HG03469 (cell line): ENCODE data around the gene ZNF581.

ENCODE experiments used
- ATAC-seq: cut with Tn5 transposase; IDR thresholded peaks from one replicate; pipeline ENCODE4 v1.9.1; 2021; ENCODE audit warnings: mild to moderate bottlenecking, moderate library complexity, moderate number of reproducible peaks; ENCODE audit not compliant: unreplicated experiment

The ZNF581 gene

DNA sequence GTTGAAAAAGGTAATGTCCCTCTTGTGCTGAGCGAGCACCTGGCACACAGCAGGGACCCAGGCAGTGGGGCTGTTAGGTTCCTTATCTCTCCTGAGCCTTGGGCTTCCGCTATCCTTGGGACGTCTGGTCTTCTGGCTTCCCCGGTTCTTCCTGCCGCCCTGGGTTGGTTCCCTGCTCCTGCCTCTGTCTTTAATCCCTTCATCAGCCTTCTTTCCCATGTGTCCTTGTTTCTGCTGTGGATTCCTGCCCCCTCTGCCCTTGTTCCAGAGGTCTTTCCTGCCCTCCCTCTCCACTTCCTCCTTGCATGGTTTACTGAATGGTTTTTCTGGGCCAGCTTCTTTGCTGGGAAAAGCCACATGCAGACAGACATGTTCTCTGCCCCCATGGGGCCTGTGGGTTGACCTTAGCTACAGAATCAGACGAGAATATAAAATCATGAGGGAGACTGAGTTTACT lies 34.2 kb downstream of the ZNF581 start:
- ATAC-seq = no peak

DNA sequence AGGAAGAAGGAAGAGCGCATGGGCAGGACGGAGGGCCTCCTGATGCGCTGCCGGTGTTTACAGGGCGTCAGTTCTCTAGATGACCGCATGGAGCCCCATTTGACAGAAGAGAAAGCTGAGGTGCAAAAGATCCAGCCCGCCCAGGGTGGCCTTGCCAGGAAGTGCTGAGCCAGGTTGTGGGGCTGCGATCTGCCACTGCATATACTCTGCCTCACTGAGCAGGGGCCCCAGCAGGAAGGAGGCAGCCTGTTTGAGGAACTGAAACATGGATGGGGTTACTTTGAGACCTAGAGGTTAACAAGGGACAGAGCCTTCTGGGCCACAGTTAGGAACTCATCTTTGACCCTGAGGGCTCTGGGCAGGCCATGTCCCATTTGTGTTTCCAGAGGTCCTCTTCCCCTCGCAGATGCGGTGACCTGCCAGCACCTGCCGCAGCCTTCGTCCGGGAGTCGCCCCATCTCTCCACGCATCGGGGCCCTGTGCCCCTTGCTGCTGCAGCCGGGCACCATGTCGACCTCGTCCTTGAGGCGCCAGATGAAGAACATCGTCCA lies 34.7 kb downstream of the ZNF581 start:
- peak; percentile 62 for ATAC-seq

DNA sequence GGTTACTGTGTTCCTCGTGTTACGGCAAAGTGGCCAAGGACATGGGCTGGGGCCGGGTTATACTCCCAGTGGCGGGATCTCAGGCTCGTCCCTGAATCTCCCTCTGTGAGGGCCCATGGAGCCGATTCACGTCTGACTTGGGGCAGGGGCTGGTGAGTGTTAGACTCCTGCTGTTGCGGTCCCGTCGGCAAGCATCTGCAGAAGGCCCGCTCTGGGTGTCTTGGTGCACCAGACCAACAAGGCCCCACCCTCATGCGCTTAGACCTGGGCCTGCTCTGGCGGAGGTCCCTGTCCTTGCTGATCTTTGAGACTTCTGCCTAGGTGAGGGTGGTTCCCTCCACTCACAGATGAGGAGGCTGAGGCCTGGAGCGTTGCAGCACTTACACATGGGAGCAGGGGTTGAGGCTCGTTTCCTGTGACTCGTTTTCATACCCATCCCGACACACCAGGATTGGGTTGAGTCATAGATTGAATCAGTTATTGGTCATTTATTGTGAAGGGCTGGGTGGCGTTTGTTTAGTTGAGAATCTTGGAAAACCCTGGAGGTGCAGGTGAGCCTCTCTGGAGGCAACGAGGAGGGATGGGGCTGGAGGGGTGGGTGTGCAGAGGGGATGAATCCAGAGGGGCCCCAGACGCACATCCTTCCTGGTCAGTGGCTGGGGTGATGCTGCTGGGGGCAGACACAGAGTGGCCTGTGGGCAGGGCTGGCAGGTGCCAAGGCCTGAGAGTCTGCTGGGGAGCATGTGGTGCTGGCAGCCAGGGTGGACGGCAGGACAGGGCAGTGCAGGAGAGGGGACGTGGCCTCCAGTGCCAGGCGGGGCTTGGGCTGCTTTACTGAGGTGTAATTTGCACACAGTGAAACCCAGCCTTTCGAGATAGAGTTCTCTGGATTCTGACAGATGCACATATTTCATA lies 36.2 kb downstream of the ZNF581 start:
- ATAC-seq = no peak

DNA sequence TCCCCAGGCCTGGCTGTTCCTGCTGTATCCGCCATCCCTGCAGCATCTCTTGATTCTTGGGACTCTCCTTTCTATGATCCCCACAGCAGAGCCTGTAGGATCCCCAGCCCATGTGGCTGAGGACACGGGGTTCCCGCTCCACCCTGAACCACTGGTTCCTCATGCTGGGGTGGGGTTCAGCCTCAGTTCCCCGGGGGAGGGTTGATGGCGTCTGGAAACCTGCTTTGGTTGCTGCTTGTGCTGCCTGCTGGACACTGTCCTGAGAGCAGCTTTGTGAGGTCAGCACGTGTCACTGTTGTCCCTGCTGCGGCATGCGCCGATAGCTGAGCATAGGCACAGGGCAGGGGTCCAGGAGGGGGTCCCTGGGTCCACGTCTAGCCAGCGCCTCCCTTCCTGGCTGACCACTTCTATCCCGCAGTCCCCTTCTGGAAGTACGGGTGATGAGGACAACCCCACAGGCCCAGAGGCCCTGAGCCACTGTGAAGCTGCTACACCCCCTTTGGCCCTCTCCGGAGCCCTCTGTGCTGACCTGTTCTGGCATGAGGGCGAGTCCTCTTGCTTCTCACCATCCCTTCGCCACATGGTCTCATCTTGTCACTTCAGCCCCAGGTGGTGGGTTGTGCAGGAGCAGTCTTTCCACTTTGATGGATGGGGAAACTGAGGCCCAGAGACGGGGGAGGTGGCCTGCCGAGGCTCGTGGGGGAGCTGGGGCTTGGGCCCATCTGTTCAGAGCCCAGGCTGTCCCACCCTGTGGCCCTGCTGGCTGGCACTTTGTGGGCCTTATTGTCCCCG lies 37.1 kb downstream of the ZNF581 start:
- no peak for ATAC-seq

DNA sequence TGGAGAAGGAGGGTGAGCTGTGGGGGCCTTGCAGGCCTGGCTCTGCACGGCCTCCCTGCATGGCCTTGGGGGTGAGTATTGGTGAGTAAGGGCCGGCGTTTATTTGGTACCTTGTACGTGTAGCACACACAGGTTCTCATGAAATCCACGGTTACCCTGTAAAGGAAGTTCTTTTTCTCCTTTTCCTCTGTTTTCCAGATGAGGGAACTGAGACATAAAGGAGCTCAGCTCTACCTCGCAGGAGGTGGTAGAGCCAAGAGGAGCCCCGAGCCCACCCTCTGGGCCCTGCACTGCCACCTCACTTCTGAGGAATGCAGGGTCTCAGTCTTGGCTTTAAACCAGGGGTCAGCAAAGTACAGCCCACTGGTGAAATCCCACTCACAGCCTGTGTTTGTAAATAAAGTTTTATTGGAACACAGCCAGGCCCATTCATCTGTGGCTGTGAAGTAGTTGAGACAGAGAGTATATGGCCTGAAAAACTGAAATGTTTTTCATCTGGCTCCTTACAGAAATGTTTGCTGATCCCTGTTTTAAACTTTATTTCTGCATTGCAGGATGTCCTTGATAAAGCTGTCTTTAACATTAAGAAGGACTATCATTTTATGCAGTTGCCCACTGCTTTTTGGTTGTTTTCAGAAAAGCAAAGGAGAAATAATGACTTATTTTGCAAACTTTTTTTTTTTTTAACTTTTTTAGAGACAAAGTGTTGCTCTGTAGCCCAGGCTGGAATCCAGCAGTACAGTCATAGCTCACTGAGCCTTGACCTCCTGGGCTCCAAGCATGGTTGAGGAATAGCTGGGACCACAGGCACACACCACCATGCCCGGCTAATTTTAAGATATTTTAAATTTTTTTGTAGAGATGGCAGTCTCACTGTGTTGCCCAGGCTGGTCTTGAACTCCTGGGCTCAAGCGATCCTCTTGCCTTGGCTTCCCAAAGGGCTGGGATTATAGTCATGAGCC lies 38.0 kb downstream of the ZNF581 start:
- ATAC-seq = no peak

DNA sequence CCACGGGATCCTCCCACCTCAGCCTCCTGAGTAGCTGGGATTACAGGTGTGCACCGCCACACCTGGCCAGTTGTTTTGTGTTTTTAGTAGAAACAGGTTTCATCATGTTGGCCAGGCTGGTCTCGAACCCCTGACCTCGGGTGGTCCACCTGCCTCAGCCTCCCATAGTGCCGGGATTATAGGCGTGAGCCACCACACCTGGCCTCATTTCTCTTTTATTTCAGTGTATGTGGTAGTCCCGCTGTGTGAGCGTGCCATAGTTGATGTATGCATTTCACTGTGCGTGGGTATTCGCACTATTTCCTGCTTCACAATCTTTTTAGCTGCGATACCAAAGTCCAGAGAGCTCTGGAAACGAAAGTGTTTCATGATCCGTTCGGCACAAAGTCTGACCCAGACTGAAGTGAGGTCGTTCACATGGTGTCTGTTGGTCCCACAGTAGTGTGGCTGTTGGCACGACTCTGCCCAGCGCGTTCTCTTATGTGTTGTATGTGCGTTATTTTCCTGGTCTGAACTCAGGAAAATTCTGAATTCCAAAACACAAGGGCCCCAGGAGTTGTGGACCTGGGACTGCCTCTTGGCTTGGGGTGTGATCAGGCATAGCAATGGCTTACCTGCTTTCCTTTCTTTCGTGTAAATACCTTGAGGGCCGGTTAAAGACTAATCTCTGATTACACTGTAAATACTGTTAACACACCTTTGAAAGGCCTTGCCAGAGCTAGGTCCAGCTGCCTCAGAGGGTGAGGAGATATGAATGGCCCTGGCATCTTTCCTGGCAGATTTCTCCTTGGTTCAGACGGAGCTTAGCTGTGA lies 40.2 kb downstream of the ZNF581 start:
- no peak for ATAC-seq

DNA sequence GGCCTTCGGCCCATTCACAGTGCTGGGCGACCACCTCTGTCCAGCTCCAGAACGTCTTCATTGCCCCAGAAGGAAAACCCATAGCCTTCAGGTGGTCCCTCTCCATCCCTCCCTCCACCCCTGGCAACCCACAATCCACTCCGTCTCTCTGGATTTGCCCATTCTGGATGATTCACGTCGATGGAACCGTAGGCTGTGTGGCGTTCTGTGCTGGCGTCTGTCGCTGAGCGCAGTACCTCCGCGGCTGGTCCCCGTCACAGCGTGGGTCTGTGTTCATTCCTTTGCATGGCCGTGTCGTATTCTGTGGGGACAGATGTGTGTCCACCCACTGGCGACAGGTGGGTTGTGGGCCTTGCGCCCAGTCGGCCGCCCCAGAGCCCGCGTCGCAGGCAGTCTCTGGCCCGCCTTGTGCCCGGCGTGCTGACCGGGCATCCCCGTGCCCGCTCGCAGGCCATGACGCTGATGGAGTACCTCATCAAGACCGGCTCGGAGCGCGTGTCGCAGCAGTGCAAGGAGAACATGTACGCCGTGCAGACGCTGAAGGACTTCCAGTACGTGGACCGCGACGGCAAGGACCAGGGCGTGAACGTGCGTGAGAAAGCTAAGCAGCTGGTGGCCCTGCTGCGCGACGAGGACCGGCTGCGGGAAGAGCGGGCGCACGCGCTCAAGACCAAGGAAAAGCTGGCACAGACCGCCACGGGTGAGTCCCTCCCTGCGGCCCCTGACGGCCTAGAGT lies 41.7 kb downstream of the ZNF581 start:
- no peak for ATAC-seq

DNA sequence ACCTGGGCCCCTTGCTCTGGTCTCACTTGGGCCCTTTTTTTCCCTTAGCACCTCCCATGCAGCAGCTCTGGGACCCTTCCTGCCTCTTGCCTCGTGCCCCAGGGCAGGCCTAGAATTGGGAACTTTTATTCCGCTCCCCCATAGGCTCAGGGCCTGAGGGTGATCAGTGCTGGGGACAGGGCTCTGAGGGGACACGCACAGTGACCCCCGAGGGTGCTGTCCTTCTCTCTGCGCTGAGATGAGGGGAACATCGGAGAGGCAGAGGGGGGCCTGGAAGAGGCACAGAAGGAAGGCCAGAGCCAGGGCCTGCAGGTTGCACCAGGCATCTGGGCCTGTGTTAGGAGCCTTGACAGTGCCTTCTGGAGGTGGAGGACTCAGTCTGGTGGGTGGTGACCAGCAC lies 42.3 kb downstream of the ZNF581 start:
- no peak for ATAC-seq

DNA sequence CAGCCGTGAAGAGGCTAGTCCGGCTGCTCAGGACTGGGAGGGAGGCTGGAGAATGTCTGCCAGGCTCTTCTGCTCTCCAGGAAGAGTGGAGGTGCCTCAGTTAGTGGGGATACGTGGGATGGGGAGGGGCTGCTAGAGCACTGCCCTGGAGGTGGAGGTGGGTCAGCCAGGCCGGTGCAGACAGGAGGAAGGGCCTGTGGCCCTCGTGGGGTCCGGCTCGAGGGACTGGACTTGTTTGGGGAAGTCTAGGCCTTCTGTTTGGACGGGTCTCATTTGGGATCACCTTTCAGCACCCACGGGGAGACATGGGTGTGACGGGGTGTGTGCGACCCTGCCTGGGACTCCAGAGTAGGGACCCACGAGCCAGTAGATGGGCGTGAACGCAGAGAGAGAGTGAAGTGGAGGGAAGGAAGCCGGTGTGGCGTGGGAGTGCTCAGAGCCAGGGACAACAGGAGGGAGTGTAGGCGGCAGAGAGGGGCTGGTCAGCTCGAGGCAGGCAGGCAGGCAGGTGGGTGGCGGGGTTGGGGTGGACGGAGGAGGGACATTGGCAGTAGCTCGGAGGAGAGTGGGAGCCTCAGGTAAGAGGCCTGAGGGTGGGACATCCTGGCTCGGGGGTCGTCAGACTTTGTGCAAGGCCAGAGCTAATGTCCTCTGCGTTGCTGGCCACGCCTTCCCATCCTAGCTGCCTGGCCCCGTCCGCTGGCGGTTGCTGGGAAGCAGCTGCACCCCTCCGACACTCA lies 43.0 kb downstream of the ZNF581 start:
- no peak for ATAC-seq

DNA sequence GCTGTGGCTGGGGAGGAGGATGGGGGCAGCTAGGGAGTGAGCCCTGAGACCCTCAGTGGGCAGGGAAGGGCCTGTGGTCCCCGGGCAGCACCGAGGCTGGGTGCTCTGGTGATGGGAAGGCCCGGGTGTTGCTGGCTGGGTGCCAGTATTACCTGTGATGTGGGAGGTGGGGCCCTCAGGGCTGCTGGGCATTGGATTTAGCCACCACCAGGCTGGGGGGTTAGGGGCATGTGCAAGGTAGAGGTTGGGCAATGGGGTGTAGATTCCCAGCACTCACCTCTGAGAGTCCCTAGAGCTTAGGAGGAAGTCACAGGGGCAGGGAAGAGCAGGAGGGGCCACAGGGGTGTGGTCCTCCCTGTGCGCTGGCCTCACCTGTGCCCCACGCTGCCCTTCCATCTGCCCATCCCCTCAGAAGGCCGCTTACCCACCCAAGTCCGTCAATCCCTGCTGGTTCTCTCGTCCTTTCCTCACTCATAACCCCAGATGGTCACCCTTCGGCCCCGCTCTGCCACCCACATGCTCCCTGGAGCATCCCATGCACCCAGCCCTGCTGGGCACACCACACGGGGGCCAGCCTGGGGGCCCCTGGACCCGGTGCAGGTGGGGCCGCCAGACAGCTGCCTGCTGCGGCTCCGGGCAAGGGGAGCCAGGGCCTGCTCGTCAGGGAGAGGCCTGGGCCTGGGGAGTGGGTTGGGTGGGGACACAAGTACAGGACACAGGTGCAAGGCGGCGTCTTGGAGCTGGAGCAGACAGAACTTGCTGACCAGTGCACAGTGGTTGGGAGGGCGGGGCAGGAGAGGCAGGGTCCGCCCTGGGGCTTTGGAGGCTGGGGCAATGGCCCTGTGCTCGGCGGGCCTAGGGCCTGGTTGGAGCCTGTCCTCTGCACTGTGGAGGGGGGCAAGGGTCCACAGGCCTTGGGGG lies 44.1 kb downstream of the ZNF581 start:
- no peak for ATAC-seq

DNA sequence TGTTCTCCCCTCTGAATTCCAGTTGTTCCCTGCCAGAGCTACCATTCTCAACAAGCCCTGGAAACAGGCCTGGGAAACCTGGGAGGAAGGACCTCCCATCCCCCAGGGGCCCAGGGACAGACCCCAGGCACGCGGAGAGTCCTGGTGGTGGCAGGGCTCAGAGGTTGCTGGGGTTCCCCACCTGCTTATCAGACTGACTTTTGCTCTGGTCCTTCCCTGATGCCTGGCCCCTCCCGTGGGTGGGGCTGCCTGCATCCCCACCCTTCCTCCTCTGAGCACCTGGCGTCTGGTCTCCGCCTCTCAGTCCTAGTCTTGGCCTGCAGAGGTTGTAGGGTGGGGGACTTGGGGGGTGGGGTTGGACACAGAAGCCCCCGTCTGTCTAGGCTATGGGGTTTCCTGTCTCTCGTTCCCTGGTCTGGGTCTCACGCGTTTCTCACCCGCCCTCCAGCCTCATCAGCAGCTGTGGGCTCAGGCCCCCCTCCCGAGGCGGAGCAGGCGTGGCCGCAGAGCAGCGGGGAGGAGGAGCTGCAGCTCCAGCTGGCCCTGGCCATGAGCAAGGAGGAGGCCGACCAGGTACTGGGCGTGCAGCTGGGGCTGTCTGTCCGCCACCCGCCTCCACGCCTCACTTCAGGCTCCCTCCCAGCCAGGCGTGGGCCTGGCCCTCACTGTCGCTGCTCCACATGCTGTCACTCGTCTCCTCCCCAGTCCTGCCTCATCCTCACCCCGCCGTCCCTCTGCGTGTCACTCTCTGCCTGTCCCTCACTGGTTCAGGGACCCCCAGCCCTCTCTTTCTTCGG lies 45.2 kb downstream of the ZNF581 start:
- ATAC-seq = no peak

DNA sequence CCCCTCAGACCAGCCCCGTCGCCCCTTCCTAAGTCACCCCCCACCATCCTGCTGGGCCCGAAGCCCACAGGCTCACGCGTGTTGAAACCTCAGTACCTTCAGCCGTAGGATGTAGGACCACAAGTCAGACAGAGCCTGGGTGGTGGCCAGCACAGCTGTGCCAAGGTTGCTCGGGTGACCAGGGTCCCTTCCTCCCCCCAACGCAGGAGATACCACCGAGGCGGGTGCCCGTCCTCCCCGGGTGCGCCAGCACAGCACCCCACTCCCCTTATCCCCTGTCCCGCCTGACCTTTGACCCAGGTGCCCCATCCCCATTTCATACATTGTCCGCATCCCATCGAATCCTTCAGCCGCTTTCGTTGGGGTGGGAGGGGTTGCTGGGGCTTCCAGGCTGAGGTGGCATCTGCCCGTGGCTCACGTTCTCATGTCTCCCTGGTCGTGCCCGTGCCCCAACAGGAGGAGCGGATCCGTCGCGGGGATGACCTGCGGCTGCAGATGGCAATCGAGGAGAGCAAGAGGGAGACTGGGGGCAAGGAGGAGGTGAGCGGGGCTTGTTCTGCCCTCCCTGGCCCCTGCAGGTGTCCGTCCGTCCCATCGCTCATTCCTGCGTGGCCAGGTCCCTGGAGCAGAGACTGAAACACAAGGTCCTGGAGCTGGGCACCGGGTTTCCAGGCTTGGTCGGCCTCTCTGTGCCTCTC lies 46.1 kb downstream of the ZNF581 start:
- ATAC-seq = no peak

DNA sequence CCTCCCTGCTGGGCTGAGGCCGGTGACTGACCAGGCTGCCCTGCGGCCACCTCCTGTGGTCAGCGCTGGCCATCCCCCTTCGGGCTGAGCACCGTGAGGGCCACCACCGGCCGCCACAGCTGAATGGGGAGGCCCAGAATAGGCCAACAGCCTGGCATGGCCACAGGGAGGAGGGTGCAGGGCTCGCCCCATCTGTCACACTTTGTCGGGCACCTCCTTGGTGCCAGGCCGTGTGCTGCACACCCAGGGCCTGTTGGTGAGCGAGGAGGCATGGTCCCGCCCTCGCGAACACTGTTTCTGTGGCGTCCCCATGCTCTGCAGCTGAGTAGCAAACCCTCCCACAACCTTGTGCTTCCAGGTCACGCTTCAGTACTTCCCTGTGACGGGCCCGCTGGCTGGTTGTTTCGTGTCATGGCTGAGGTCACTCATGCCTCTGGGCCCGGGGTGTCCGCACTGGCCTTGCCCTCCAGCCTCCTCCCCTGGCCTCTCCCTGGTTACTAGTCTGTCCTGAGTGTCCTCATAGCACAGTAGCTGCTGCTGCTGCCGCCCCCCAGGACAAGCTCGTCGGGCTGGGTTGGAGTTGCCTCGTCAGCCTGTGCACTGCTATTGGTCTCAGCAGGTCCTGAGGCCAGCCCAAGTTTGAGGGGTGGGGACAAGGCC lies 46.8 kb downstream of the ZNF581 start:
- no peak for ATAC-seq

DNA sequence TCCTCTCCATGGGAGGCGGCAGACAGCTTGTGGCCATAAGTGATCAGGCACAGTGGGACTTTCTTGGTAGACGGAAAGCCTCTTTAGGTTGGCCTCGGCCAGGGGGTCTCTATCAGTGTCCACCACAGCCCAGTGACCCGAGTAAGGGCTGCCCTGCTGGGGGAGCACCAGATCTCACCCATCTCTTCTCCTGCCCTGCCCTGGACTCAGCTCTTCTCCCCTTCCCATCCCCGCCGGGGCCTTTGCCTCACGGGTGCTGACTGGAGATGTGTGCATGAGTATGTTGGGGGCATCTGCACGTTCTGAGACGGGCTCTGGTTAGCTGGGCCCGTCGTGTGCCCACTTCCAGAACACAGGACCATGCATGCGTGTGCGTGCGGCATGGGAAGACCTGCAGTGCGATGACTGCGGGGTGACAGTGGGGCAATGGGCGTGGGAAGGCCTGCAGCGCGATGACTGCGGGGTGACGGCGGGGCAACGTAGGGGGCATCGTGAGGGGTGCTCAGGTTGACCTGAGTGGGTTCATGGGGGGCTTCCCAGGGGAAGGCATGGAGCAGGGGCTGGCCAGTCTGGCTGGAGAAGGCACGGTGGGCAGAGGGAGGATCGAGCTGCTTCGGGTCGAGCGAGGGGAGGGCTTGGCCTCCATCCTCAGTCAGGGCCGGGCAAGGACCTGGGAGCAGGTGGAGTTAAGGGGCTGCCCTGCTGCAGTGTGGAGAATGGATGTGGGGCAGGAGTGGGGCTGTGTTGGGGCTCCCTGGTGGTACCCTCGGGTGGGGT lies 47.5 kb downstream of the ZNF581 start:
- ATAC-seq = no peak
